NCI-H2171 treated with DMSO at 0.1 percent for 48 hours (cell line): ENCODE measurements around the gene MTFR2.

Source experiments
- DNase-seq: peaks from one replicate; lab custom pipeline; 2025; lab: John Stamatoyannopoulos, UW

MTFR2 gene

GRCh38 chr6:136184738-136185137, 65.4 kb downstream of the MTFR2 start:
- no peak for DNase-seq

- no peak for DNase-seq
Observed at GRCh38 chr6:136181861-136182260, 68.2 kb downstream of the MTFR2 start.

- no peak for DNase-seq
Observed at GRCh38 chr6:136181512-136181833, 68.6 kb downstream of the MTFR2 start.
